ENCODE data around the gene TMCO1. TPM values are rescaled to one million over a fixed set of nuclear protein-coding genes. Genes with fewer than 3 reads are reported as not detected.
A peak's percentile ranks its signal among the peaks of the same experiment; 100 is the strongest.

Gene TMCO1
- total and polyA plus RNA-seq, 2 of the 13 experiments (the other 11 are each of a cell fraction or from before 2014, with no cell fraction given): 106 to 119 TPM

- TF ChIP-seq KDM4B (CRISPR knock-in tag; IDR thresholded peaks at IDR 0.05): no peak
- no peak for TF ChIP-seq CEBPB (IDR thresholded peaks at IDR 0.05; ENCODE audit: borderline replicate concordance, low read depth, low read length)
- TF ChIP-seq HNF4A (CRISPR knock-in tag; IDR thresholded peaks at IDR 0.05): peak; percentile 55
- TF ChIP-seq ARID5B (CRISPR knock-in tag; IDR thresholded peaks at IDR 0.05): peak; percentile 22; the same call in 1 of the 2 replicates
- TF ChIP-seq FLYWCH1 (CRISPR knock-in tag; IDR thresholded peaks at IDR 0.05): no peak
- TF ChIP-seq ZNF569 (CRISPR knock-in tag; IDR thresholded peaks at IDR 0.05; ENCODE audit: borderline replicate concordance): no peak
- no peak for TF ChIP-seq MTF1 (CRISPR knock-in tag; IDR thresholded peaks at IDR 0.05)
- 0 out of 2 replicates have a peak, but pooled peaks have one; percentile 29 for TF ChIP-seq GATAD2A (CRISPR knock-in tag; IDR thresholded peaks at IDR 0.05)
- TF ChIP-seq HOXA3 (CRISPR knock-in tag; IDR thresholded peaks at IDR 0.05): no peak
- TF ChIP-seq JUN (CRISPR knock-in tag; IDR thresholded peaks at IDR 0.05): no peak
Measured at GRCh38 chr1:165688046-165688445, 80.6 kb downstream of the TMCO1 start (continued).

GRCh38 chr1:165686971-165687433, 81.7 kb downstream of the TMCO1 start:
- ChIA-PET POLR2A (interaction anchor here (1.3 to 2.1 kb wide), 2 partner anchors 11 kb away, joined by 5 to 6 read pairs; partner anchors contain the start of gene ALDH9A1), CTCF (ENCODE audit: low intra/inter-chr PET ratio, low total read pairs) (no interaction called here)
- Histone ChIP-seq H3K9ac (ENCODE audit: insufficient read depth, low read depth, low read length) (no peak overlapping the region), H4K20me1 (ENCODE audit: insufficient read depth, low read length) (no peaks in the 10 kb centered on the region), H3K27me3 (ENCODE audit: control insufficient read depth in 1 of 2, insufficient read depth in 2 of 2, low read length in 2 of 2) (no peaks in the 10 kb centered on the region), H2AFZ (ENCODE audit: low read length) (no peak overlapping the region), H3K4me3 (replicated peaks in 1 of 3; ENCODE audit: insufficient read depth in 1 of 3, low read depth in 2 of 3, low read length in 3 of 3) (no peak overlapping the region), H3K4me2 (ENCODE audit: low read depth, low read length) (no peak overlapping the region), H3K79me2 (ENCODE audit: insufficient read depth, low read length) (peaks cover 3% of the 10 kb centered on the region), H3K27ac (ENCODE audit: extremely low read length, insufficient read depth, low read length) (no peak overlapping the region), H3K4me1 (ENCODE audit: insufficient read depth, low read length) (peaks cover 22% of the 10 kb centered on the region), H3K36me3 (replicated peaks in 1 of 2; ENCODE audit: control insufficient read depth in 1 of 2, insufficient read depth in 2 of 2, low read length in 2 of 2) (peaks cover 2 to 20% of the 10 kb centered on the region in 2 experiments), H3K9me3 (ENCODE audit: low read length) (peaks cover 7% of the 10 kb centered on the region; the same call in 1 of the 2 replicates)
- no peak for FAIRE-seq
- no peak for ATAC-seq
- no peak for DNase-seq (ENCODE audit: low spot score)
- BruUV-seq (replicated peaks): no TSS peak
- WGBS (ENCODE audit: low lambda C conversion rate): 97% methylated on average over 2 of the region's 2 CpGs
- intact Hi-C loops (cut with micrococcal nuclease; ENCODE audit: unreplicated experiment) (no loop called here), in situ Hi-C loops (cut with HindIII; ENCODE audit: extremely low pct_ligation_motif_present, low pct_unique_long_range_greater_than_20kb) (no loop called here)
- TF ChIP-seq ZNF577 (CRISPR knock-in tag; IDR thresholded peaks at IDR 0.05; ENCODE audit: borderline replicate concordance, low read depth) (no peak), ZNF850 (CRISPR knock-in tag; conservative IDR thresholded peaks at IDR 0.05) (no peak), KLF9 (CRISPR knock-in tag; IDR thresholded peaks at IDR 0.05; ENCODE audit: low read depth) (no peak), ZNF274 (CRISPR knock-in tag; IDR thresholded peaks at IDR 0.05) (no peak), EED (CRISPR knock-in tag; IDR thresholded peaks at IDR 0.05) (no peak), ZNF557 (CRISPR knock-in tag; IDR thresholded peaks at IDR 0.05) (no peak), RAD51 (IDR thresholded peaks at IDR 0.05; ENCODE audit: borderline replicate concordance) (no peak), AHR (CRISPR knock-in tag; IDR thresholded peaks at IDR 0.05) (no peak)

Data from HepG2 (cell line).